PFSK-1 (cell line): Measurements from ENCODE around the gene HTT.

Experiments
- FOXP2 ChIP-seq: optimal IDR thresholded peaks from 2 replicates; pipeline ENCODE3; 2011; ENCODE audit warnings: borderline replicate concordance, control low read depth, inconsistent platforms; ENCODE audit not compliant: insufficient read depth; ENCODE audit errors: extremely low read length, extremely low read depth
- POLR2AphosphoS5 ChIP-seq: IDR thresholded peaks from 2 replicates; pipeline ENCODE4 v1.6.1; 2012; ENCODE audit warnings: low read depth, mild to moderate bottlenecking, control low read depth, low read length, moderate library complexity
- SIN3A ChIP-seq: IDR thresholded peaks from 2 replicates; pipeline ENCODE4 v1.6.1; 2012; ENCODE audit warnings: mild to moderate bottlenecking, low read length, moderate library complexity, borderline replicate concordance; ENCODE audit not compliant: insufficient read depth
- TAF1 ChIP-seq: IDR thresholded peaks from 2 replicates; pipeline ENCODE4 v1.6.1; 2012; ENCODE audit warnings: low read length, control low read depth, borderline replicate concordance; ENCODE audit not compliant: insufficient read depth
- TF ChIP-seq, protein P1 (sequence below), 2 experiments: IDR thresholded peaks; 2 replicates each; pipeline versions ENCODE4 v1.6.1 to v1.8.0; 2011 to 2012; ENCODE audit warnings: low read depth in 2 of 2, low read length in 2 of 2, control low read depth in 1 of 2, inconsistent platforms in 1 of 2, mild to moderate bottlenecking in 1 of 2, moderate library complexity in 1 of 2; ENCODE audit not compliant: insufficient read depth in 1 of 2

Gene HTT

DNA sequence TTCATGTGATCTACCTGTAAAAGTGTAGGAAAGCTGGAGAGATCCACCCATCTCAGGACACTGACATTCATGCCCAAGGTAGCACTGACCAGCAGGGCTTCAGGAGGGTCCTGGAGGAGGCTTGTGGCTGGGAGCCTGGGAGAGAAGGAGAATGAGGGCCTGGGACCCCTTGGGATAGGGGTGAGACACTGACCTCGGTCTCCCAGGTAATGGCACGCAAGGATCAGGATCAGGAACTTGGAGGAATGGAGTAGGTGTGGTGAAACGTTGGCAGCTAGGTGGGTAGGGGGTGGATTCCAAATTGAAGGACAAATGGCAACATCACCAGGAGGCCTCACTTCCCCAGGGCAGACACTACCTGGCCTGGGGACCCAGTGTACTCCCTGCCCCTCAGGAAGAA lies 206.0 kb downstream of the HTT start:
- no peak for TF ChIP-seq FOXP2
- no peak for TF ChIP-seq POLR2AphosphoS5
- no peak for TF ChIP-seq SIN3A
- TF ChIP-seq TAF1: no peak
- TF ChIP-seq, protein P1, sequence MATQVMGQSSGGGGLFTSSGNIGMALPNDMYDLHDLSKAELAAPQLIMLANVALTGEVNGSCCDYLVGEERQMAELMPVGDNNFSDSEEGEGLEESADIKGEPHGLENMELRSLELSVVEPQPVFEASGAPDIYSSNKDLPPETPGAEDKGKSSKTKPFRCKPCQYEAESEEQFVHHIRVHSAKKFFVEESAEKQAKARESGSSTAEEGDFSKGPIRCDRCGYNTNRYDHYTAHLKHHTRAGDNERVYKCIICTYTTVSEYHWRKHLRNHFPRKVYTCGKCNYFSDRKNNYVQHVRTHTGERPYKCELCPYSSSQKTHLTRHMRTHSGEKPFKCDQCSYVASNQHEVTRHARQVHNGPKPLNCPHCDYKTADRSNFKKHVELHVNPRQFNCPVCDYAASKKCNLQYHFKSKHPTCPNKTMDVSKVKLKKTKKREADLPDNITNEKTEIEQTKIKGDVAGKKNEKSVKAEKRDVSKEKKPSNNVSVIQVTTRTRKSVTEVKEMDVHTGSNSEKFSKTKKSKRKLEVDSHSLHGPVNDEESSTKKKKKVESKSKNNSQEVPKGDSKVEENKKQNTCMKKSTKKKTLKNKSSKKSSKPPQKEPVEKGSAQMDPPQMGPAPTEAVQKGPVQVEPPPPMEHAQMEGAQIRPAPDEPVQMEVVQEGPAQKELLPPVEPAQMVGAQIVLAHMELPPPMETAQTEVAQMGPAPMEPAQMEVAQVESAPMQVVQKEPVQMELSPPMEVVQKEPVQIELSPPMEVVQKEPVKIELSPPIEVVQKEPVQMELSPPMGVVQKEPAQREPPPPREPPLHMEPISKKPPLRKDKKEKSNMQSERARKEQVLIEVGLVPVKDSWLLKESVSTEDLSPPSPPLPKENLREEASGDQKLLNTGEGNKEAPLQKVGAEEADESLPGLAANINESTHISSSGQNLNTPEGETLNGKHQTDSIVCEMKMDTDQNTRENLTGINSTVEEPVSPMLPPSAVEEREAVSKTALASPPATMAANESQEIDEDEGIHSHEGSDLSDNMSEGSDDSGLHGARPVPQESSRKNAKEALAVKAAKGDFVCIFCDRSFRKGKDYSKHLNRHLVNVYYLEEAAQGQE (IDR thresholded peaks at IDR 0.05; ENCODE audit: insufficient read depth in 1 of 2, low read depth in 2 of 2, low read length in 2 of 2): no peak

DNA sequence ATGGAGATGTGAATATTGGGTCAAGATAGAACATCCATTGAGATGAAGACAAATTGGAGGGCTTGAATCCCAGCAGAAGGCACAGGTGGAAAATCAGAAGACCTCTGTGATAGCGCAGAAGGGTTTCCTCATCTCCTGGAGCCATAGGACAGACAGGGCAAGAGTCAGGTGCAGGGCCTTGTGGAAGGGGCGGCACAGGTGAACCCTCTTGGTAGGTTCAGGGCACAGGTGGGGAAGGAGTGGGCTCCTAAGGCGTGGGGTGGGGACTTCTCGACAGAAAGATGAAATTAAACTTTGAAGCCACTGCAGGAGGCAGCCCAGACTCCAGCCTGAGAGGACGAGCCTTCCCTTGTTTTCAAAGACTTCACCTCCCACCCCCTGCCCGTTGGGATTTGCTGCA lies 209.0 kb downstream of the HTT start:
- TF ChIP-seq TAF1: no peak
- no peak for TF ChIP-seq SIN3A
- no peak for TF ChIP-seq FOXP2
- TF ChIP-seq, protein P1 (IDR thresholded peaks at IDR 0.05; ENCODE audit: insufficient read depth in 1 of 2, low read depth in 2 of 2, low read length in 2 of 2): no peak
- TF ChIP-seq POLR2AphosphoS5: no peak

DNA sequence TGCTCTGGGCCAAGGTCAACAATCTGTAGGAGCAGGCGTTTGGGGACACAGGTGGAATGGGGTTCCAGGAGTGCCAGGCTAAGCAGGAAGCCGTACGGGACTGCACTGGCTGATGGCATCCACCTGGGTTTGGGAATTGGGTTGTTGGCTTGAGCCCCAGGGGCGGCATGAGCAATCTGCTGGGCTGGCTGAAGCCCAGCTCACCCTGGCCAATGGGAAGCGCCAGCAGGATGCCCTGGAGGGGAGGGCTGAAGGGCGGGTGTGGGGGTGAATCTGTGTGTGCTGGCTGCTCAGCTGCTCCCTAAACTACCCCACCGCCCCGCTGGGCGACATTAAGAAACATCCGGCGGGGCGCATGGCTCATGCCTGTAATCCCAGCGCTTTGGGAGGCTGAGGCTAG lies 209.4 kb downstream of the HTT start:
- TF ChIP-seq, protein P1 (IDR thresholded peaks at IDR 0.05; ENCODE audit: insufficient read depth in 1 of 2, low read depth in 2 of 2, low read length in 2 of 2): no peak
- TF ChIP-seq FOXP2: no peak
- TF ChIP-seq TAF1: no peak
- no peak for TF ChIP-seq SIN3A
- no peak for TF ChIP-seq POLR2AphosphoS5

DNA sequence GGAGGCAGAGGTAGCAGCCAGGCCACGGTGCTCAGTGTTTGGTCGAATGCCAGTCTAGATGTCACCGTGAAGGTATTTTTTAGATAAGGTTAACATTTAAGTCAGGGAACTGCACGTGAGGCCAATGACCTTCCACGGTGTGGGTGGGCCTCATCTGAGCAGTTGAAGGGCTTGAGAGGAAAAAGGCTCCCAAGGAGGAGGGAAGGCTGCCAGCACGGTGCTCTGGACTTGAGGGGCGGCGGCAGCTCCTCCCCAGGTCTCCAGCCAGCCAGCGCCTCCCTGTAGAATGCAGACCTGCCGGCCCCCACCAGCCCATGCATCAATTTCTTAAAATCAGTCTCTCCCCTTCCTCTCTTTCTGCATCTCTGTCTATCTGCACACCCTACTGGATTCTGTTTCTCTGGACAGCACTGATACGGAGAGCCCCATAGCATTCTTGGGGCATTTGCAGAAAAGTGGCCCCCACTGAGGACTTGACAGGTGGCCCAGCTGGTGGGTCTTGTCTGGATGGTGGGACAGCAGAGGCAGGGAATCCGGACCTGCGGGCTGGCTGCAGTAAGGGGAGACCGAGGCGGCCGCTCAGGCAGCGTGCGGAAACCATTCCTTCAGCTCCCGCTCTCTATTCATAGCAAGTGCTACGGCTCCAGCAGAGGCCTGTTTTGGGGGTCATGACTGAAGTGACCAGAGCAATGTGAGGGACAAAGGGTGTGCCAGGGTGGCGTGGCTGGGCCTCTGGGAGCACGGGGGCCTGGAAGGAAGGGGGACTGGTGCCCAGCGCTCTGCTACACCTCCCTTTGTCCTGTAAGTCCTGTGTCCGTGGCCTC lies 210.5 kb downstream of the HTT start:
- no peak for TF ChIP-seq SIN3A

DNA sequence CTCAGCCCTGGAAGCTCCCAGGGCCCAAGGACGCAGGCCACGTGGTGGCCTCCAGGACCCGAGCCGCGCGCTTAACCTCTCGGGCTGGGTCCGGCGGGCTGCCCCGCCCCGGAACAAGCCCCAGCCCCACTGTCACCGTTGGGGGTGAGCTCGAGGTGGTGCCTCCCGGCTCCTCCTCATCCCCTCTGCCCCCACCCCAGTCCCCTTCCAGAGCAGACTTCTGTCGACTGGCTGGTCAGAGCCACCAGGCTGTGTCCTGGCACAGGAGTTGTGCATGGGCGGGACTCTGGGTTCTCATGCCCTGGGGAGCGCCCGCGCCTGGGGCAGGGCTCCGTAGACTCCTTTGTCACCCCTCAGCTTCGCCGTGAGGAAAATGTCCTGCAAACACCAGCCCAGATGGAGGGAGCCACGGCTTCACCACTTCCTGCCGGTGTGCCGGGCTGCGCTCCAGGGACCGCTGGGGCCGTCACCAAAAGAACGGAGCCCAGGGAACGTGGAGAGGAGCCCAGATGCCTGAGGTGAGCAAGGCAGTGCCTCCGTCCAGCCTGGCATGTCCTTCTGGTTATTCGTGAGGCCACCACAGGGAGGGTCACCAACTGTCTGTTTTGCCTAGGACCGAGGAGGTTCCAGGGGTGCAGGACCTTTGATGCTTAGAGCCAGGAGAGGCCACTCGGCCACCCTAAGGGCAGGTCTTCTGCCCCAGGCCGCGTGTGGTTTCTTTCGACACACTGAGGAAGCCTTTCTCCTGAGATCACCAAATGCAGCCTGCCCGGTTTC lies 211.3 kb downstream of the HTT start:
- TF ChIP-seq TAF1 (no peak), FOXP2 (no peak), SIN3A (no peak), POLR2AphosphoS5 (no peak)
- TF ChIP-seq, protein P1 (IDR thresholded peaks at IDR 0.05; ENCODE audit: insufficient read depth in 1 of 2, low read depth in 2 of 2, low read length in 2 of 2): no peak
